ENCODE data around the gene FFAR2.

DNA sequence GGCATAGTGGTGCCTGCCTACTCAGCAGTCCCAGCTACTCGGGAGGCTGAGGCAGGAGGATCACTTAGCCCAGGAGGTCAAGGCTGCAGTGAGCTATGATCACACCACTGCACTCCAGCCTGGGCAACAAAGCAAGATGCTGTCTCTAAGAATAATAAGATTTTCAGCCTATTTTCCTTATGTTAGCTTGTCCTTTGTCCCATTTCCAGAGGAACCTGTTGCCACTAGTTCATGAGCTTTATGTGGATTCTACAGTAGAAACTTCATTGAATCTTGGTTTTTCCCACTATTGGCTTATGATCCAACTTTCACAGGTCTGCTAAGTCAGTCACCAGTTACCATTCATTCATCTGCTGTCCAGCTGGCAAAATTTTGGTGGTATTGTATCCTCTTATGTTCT, 18.2 kb downstream of the FFAR2 start:
- TF ChIP-seq CTCF (IDR thresholded peaks at IDR 0.05), result no peak
- TF ChIP-seq POLR2A (IDR thresholded peaks at IDR 0.05), result no peak
